Stimulated activated CD4-positive, alpha-beta T cell treated with anti-CD3 and anti-CD28 coated beads, Interleukin-12 subunit alpha, Interleukin-12 subunit beta, amount 100 ng/mL, for 24 hours (primary cell): ENCODE results near the gene PALS1.
A peak's percentile ranks its signal among the peaks of the same experiment; 100 is the strongest.

ENCODE experiments used
- DNase-seq, 2 experiments: peaks; one replicate each; pipeline ENCODE4 v3.0.0-alpha.2; 2020; ENCODE audit warnings: low read depth in 2 of 2

PALS1 gene

GRCh38 chr14:67241411-67242167 lies at the start of gene PALS1:
Gene PALS1, plus strand, starts transcription at chr14:67241435. Its CDS starts 37,736 bp downstream, at chr14:67279171.
- peak; percentile 23 to 28 for DNase-seq

GRCh38 chr14:67191768-67192290 lies 49.4 kb upstream of the PALS1 start:
- DNase-seq = no peak

GRCh38 chr14:67192366-67192765 lies 48.9 kb upstream of the PALS1 start:
- no peak for DNase-seq

- no peak for DNase-seq
These were observed 46.0 kb upstream of the PALS1 start for GRCh38 chr14:67195279-67195678.

- no peak for DNase-seq
These were observed 42.2 kb upstream of the PALS1 start for GRCh38 chr14:67199016-67199415.

- no peak for DNase-seq
These were observed 33.4 kb upstream of the PALS1 start for GRCh38 chr14:67207810-67208209.

- no peak for DNase-seq
These were observed 23.1 kb upstream of the PALS1 start for GRCh38 chr14:67218126-67218525.

GRCh38 chr14:67221248-67221981 lies 19.8 kb upstream of the PALS1 start:
- DNase-seq = no peak

GRCh38 chr14:67221982-67222328 lies 19.3 kb upstream of the PALS1 start:
- DNase-seq = no peak

GRCh38 chr14:67225523-67225922 lies 15.7 kb upstream of the PALS1 start:
- no peak for DNase-seq

GRCh38 chr14:67228325-67228984 lies 12.8 kb upstream of the PALS1 start:
- DNase-seq = no peak

- no peak for DNase-seq
These were observed 9.2 kb upstream of the PALS1 start for GRCh38 chr14:67232066-67232465.

GRCh38 chr14:67232621-67233020 lies 8.6 kb upstream of the PALS1 start:
- no peak for DNase-seq

- DNase-seq = no peak
These were observed 3.6 kb upstream of the PALS1 start for GRCh38 chr14:67237591-67237990.

GRCh38 chr14:67239582-67239981 lies 1.7 kb upstream of the PALS1 start:
- no peak for DNase-seq

GRCh38 chr14:67240168-67240932 lies 885 bp upstream of the PALS1 start:
- DNase-seq = peak in 1 of 2 experiments; percentile 22

- DNase-seq = peak; percentile 88 to 93
These were observed 241 bp upstream of the PALS1 start for GRCh38 chr14:67240978-67241410.

- no peak for DNase-seq
These were observed 859 bp downstream of the PALS1 start for GRCh38 chr14:67242168-67242420.

GRCh38 chr14:67245104-67245503 lies 3.9 kb downstream of the PALS1 start:
- no peak for DNase-seq

- DNase-seq = no peak
These were observed 10.5 kb downstream of the PALS1 start for GRCh38 chr14:67251573-67252226.

GRCh38 chr14:67253076-67253635 lies 11.9 kb downstream of the PALS1 start:
- no peak for DNase-seq
